Kidney epithelial cell (primary cell): ENCODE measurements around the gene ZSWIM4. TPM values are rescaled to one million over a fixed set of nuclear protein-coding genes. Genes with fewer than 3 reads are reported as not detected.
"Not testable (repeated sequence)": the region's sequence is repeated elsewhere in the genome, so short reads cannot be mapped to it uniquely, and the experiment has no call there.

Source experiments
- DNase-seq: peaks from one replicate; pipeline ENCODE4 v3.0.0-alpha.2; 2010; ENCODE audit warnings: low read depth
- H3K27me3 ChIP-seq: 2 replicates; pipeline ENCODE4 v1.6.0; 2011; ENCODE audit warnings: low read length; ENCODE audit not compliant: control insufficient read depth, insufficient read depth
- H3K36me3 ChIP-seq: 2 replicates; pipeline ENCODE4 v1.5.1; 2011; ENCODE audit warnings: low read length; ENCODE audit not compliant: control insufficient read depth, insufficient read depth
- H3K4me3 ChIP-seq: 2 replicates; pipeline ENCODE4 v1.5.1; 2011; ENCODE audit warnings: low read depth, mild to moderate bottlenecking, control low read depth, low read length
- CTCF ChIP-seq: IDR thresholded peaks from 2 replicates; pipeline ENCODE4 v1.5.1; 2011; ENCODE audit warnings: mild to moderate bottlenecking, moderate library complexity, low read length, control low read depth, inconsistent platforms; ENCODE audit not compliant: insufficient read depth, poor library complexity, severe bottlenecking
- total RNA-seq: library from RNA; depleted of rRNA; stranded (reverse); fragments of >200 nt; gene quantifications from 2 replicates; pipeline ENCODE4 v1.2.3, GENCODE V29; 2015

The ZSWIM4 gene
- total RNA-seq, 1 donor from 2014 or later, result 25.7 TPM

- Histone ChIP-seq H3K27me3 (no peaks in the 10 kb centered on the region), H3K4me3 (no peak overlapping the region), H3K36me3 (no peaks in the 10 kb centered on the region)
- DNase-seq, result no peak
- no peak for TF ChIP-seq CTCF
These were observed 12.7 kb upstream of the ZSWIM4 start for GRCh38 chr19:13782537-13782936.

GRCh38 chr19:13783565-13784500, 11.4 kb upstream of the ZSWIM4 start:
- Histone ChIP-seq H3K27me3 (no peaks in the 10 kb centered on the region), H3K36me3 (no peaks in the 10 kb centered on the region), H3K4me3 (no peak overlapping the region)
- no peak for DNase-seq
- TF ChIP-seq CTCF, result no peak

- H3K36me3 ChIP-seq, result no peaks in the 10 kb centered on the region
- H3K27me3 ChIP-seq, result no peaks in the 10 kb centered on the region
- DNase-seq, result no peak
- peak; percentile 79 for TF ChIP-seq CTCF
- H3K4me3 ChIP-seq, result no peak overlapping the region
These were observed 10.4 kb upstream of the ZSWIM4 start for GRCh38 chr19:13784731-13785452.

- DNase-seq, result no peak
- TF ChIP-seq CTCF, result no peak
- H3K4me3 ChIP-seq, result no peak overlapping the region
- H3K36me3 ChIP-seq, result no peaks in the 10 kb centered on the region
- H3K27me3 ChIP-seq, result no peaks in the 10 kb centered on the region
These were observed 6.3 kb upstream of the ZSWIM4 start for GRCh38 chr19:13788991-13789390.

- Histone ChIP-seq H3K27me3 (no peaks in the 10 kb centered on the region), H3K4me3 (no peak overlapping the region), H3K36me3 (no peaks in the 10 kb centered on the region)
- TF ChIP-seq CTCF, result no peak
- no peak for DNase-seq
These were observed 4.9 kb upstream of the ZSWIM4 start for GRCh38 chr19:13790354-13790753.

GRCh38 chr19:13793317-13793716, 1.9 kb upstream of the ZSWIM4 start:
- not testable (repeated sequence) for DNase-seq, H3K27me3 ChIP-seq, H3K4me3 ChIP-seq, H3K36me3 ChIP-seq
